ENCODE measurements around the gene ATXN7L1.
"Not testable (repeated sequence)": the region's sequence is repeated elsewhere in the genome, so short reads cannot be mapped to it uniquely, and the experiment has no call there.

The ATXN7L1 gene

DNA sequence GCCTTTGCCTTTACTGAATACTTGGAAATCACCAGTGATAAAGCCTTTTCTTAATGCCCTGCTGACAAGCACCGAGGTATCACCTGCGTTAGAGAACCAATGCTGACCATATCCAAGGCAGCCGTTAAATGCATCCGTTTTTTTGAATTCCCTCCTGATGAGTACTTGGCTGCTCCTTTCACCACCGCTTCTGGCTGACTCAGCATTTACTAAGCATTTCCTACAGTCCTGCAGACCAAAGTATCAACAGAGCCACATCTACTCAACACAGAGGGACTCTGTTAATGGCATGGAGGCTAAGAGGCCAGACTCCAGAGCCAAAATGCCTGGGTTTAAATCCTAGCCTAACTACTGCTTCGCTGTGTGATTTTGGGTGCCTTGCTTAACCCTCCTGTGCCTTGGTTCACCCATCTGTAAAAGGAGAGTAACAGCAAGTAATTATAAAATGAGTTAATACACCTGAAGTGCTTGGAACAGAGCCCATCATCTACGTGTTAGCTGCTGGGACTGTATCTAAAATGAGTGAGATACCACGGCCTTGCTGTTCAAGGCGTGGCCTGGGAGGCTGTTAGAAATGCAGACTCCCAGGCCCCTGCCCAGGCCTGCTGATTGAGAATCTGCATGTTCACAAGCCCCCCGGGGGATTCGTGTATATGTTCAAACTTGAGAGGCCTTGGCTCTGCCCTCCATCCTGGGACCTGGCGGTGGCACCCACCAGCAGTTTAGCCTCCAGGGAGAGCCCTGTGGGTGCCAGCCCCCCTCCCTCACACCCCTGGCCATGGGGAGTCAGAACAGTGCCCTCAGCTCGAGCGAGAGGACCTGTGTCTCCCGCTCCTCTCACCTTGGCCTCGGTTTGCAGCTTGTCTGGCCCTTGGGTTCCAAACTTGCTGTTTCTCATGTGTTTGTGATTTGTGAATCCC is 264.3 kb downstream of the ATXN7L1 start:
- peaks cover 30% of the 10 kb centered on the region for H3K36me3 ChIP-seq (ENCODE audit: control insufficient read depth, insufficient read depth, low read length)
- H3K4me3 ChIP-seq (ENCODE audit: low read depth, low read length), result no peak overlapping the region
- H3K4me1 ChIP-seq (ENCODE audit: control insufficient read depth, insufficient read depth, low read length), result no peaks in the 10 kb centered on the region
- H3K9me3 ChIP-seq (ENCODE audit: control insufficient read depth, insufficient read depth, low read length), result no peaks in the 10 kb centered on the region
- no peaks in the 10 kb centered on the region for H3K27me3 ChIP-seq (ENCODE audit: control insufficient read depth, insufficient read depth, low read length)
- no peak overlapping the region for H3K9ac ChIP-seq (ENCODE audit: low read depth, low read length)

DNA sequence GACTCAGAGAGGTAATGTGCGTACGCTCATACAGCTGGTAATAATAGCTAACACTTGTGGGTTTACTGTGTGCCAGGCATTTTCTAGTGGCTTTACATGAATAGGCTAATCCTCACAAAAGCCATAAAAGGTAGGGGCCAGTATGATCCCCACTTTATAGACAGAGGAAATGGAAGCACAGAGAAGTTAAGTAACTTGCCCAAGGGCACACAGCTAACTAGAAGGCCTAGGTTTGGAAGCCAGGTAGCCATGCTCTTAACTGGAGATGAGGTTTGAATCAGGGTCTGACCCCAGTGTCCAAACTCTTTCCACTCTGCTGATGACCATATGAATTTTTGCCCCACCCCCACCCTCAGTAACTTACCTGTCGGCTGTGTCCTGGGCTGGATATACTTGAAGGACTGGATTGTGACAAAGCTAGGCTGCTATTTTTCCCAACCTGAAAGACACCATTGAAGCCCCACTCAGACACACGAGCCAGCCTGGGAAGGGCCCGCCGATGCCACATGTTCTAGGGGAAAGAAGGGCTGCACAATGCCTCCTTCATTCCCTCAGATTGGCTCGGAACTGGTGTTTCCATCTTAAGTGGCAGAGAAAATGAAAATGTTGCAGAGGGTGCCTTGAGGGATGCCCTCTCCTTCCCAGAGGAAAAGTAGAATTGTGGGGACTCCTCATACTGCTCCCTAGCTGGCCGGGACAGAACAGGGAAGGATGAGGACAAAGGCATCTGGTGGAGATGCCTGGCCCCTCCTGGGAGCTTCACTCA is 266.1 kb downstream of the ATXN7L1 start:
- Histone ChIP-seq H3K9ac (ENCODE audit: low read depth, low read length) (no peak overlapping the region), H3K27me3 (ENCODE audit: control insufficient read depth, insufficient read depth, low read length) (no peaks in the 10 kb centered on the region), H3K9me3 (ENCODE audit: control insufficient read depth, insufficient read depth, low read length) (no peaks in the 10 kb centered on the region), H3K36me3 (ENCODE audit: control insufficient read depth, insufficient read depth, low read length) (peaks cover 19% of the 10 kb centered on the region), H3K4me1 (ENCODE audit: control insufficient read depth, insufficient read depth, low read length) (no peaks in the 10 kb centered on the region), H3K4me3 (ENCODE audit: low read depth, low read length) (no peak overlapping the region)

DNA sequence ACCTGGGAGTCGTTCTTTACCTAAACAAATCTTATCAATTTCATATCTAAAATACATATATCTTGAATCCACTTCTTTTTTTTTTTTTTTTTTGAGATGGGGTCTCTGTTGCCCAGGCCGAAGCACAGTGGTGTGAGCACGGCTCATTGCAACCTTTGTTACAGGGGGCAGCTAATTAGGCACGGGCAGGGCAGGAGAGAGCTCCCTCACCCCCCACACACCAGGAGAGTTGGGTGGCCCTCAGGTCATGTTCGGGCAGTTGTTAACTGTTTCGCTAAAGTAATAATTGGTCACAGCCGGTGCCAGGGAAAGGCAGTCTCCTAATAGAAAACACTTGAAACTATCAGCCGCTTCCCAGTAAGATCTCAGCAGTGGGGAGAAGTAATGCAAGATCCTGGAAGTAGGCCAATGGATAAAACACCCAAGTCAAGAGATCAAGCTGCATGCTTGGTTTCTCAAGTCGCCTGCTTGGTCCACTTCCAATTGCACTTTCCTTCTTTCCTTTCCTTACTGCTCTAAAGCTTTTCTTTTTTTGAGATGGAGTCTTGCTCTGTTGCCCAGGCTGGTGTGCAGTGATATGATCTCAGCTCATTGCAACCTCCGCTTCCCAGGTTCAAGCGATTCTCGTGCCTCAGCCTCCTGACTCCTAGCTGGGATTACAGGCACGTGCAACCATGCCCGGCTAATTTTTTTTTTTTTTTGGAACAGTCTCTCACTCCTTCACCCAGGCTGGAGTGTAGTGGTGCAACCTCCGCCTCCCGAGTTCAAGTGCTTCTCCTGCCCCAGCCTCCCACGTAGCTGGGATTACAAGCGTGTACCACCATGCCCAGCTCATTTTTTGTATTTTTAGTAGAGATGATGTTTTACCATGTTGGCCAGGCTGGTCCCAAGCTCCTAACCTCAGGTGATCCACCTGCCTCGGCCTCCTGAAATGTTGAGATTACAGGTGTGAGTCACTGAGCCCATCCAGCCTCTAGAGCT is 273.8 kb downstream of the ATXN7L1 start:
- H3K36me3 ChIP-seq (ENCODE audit: control insufficient read depth, insufficient read depth, low read length), result no peaks in the 10 kb centered on the region
- no peak overlapping the region for H3K9ac ChIP-seq (ENCODE audit: low read depth, low read length)
- H3K4me3 ChIP-seq (ENCODE audit: low read depth, low read length), result no peak overlapping the region
- H3K9me3 ChIP-seq (ENCODE audit: control insufficient read depth, insufficient read depth, low read length), result no peaks in the 10 kb centered on the region
- H3K4me1 ChIP-seq (ENCODE audit: control insufficient read depth, insufficient read depth, low read length), result peaks cover 8% of the 10 kb centered on the region
- H3K27me3 ChIP-seq (ENCODE audit: control insufficient read depth, insufficient read depth, low read length), result no peaks in the 10 kb centered on the region

DNA sequence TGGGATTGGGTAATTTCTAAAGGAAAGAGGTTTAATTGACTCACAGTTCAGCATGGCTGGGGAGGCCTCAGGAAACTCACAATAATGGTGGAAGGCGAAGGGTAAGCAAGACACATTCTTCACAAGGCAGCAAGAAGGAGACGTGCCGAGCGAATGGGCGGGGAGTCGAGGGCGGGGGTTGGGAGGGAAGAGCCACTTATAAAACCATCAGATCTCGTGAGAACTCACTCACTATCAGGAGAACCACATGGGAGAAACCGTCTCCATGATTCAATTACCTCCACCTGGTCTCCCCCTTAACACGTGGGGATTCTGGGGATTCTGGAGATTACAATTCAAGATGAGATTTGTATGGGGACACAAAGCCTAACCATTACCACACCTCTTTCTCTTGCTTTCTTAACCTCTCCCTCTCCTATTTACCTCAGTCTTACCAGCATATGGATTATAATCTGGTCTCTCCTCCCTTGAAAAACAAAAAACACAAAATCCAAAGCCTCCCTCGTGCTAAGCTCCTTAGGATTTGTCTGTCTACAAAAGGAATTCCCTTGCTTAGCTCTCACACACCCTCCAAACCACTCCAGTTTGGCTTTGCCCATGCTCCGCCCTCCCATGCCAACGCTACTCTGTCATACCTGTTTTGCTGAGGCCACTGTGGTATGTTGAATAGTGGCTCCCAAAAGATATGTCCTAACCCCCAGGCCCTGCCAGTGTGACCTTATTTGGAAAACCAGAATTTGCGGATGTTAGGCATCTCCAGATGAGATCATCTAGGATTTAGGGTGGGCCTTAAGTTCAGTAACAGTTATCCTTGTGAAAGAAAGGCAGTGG is 275.5 kb downstream of the ATXN7L1 start:
- H3K9me3 ChIP-seq (ENCODE audit: control insufficient read depth, insufficient read depth, low read length), result no peaks in the 10 kb centered on the region
- H3K36me3 ChIP-seq (ENCODE audit: control insufficient read depth, insufficient read depth, low read length), result no peaks in the 10 kb centered on the region
- H3K9ac ChIP-seq (ENCODE audit: low read depth, low read length), result no peak overlapping the region
- no peak overlapping the region for H3K4me3 ChIP-seq (ENCODE audit: low read depth, low read length)
- no peaks in the 10 kb centered on the region for H3K27me3 ChIP-seq (ENCODE audit: control insufficient read depth, insufficient read depth, low read length)
- peaks cover 11% of the 10 kb centered on the region for H3K4me1 ChIP-seq (ENCODE audit: control insufficient read depth, insufficient read depth, low read length)

DNA sequence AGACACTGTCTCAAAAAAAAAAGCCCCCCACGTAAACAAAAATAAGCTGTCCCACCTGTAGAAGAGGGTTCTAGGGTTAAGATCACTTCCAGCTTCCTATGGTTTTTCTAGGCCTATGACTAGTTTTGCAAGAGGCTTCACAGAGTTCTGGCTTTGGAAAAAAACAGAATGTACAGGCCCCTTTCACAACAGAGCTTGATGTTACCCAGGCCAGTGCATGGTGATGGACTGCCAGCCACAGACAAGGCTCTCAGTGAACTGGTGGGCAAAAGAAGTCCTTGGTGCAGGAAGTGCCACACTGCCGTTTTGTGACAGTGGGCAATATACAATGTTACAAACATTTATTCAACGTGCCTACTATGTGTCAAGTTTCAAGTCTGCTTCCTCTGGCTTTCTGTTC is 276.8 kb downstream of the ATXN7L1 start:
- Histone ChIP-seq H3K4me3 (ENCODE audit: low read depth, low read length) (no peak overlapping the region), H3K9ac (ENCODE audit: low read depth, low read length) (no peak overlapping the region), H3K36me3 (ENCODE audit: control insufficient read depth, insufficient read depth, low read length) (no peaks in the 10 kb centered on the region), H3K27me3 (ENCODE audit: control insufficient read depth, insufficient read depth, low read length) (no peaks in the 10 kb centered on the region), H3K4me1 (ENCODE audit: control insufficient read depth, insufficient read depth, low read length) (peaks cover 11% of the 10 kb centered on the region), H3K9me3 (ENCODE audit: control insufficient read depth, insufficient read depth, low read length) (no peaks in the 10 kb centered on the region)

DNA sequence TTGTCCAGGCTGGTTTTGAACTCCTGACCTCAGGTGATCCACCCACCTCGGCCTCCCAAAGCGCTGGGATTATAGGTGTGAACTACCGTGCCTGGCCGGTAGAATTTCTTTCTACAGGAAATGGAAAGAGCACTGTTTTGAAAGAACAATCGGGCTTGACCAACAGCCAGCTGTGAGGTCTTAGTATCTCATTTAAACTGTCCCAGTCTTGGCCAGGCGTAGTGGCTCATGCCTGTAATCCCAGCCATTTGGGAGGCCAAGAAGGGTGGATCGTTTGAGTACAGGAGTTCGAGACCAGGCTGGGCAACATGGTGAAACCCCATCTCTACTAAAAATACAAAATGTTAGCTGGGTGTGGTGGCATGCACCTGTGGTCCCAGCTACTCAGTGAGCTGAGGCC is 277.3 kb downstream of the ATXN7L1 start:
- not testable (repeated sequence) for H3K4me3 ChIP-seq (ENCODE audit: low read depth, low read length); H3K27me3 ChIP-seq (ENCODE audit: control insufficient read depth, insufficient read depth, low read length)
- H3K4me1 ChIP-seq (ENCODE audit: control insufficient read depth, insufficient read depth, low read length), result peaks cover 11% of the 10 kb centered on the region

DNA sequence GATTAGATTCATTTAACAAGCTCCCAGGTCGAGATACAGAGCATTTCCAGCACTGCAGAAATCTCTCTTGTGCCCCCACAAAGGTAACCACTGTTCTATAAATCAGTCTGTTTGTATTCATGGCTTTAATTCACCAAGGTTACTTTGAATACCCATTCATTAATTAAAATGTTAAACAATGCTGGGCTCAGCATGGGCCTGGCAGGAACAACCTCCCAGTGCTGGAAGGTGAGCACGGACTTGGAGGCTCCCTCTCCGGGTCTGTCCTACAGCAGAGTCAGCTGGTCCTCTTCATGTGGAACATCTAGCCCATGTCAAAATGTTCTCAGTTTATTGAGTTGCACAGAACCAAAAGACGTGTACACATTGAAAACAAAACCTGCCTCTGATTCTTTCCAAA is 279.5 kb downstream of the ATXN7L1 start:
- no peaks in the 10 kb centered on the region for H3K36me3 ChIP-seq (ENCODE audit: control insufficient read depth, insufficient read depth, low read length)
- no peaks in the 10 kb centered on the region for H3K9me3 ChIP-seq (ENCODE audit: control insufficient read depth, insufficient read depth, low read length)
- H3K4me3 ChIP-seq (ENCODE audit: low read depth, low read length), result no peak overlapping the region
- H3K9ac ChIP-seq (ENCODE audit: low read depth, low read length), result no peak overlapping the region
- H3K27me3 ChIP-seq (ENCODE audit: control insufficient read depth, insufficient read depth, low read length), result no peaks in the 10 kb centered on the region
- peaks cover 14% of the 10 kb centered on the region for H3K4me1 ChIP-seq (ENCODE audit: control insufficient read depth, insufficient read depth, low read length)

More for the DNA sequence above, 277.3 kb downstream of the ATXN7L1 start:
- H3K9ac ChIP-seq (ENCODE audit: low read depth, low read length); H3K36me3 ChIP-seq (ENCODE audit: control insufficient read depth, insufficient read depth, low read length); H3K9me3 ChIP-seq (ENCODE audit: control insufficient read depth, insufficient read depth, low read length): not testable (repeated sequence)

DNA sequence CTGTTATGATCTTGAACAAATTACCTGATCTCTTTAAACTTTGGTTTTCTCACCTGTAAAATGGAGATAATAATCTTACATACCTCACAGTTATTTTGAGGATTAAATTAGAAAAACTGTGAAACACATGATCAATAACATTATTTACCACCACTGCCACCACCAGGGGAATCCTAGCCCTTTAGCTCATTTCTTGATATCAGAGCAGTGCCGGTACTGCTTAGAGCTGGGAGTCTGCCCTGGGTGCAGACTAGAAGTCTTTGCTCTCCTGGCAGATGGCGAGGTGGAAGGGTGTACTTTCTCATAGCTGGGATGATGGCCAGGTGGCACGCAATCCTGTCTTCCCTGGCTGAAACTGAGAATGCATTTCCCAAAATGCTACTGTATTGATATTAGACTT is 282.4 kb downstream of the ATXN7L1 start:
- Histone ChIP-seq H3K36me3 (ENCODE audit: control insufficient read depth, insufficient read depth, low read length) (no peaks in the 10 kb centered on the region), H3K9ac (ENCODE audit: low read depth, low read length) (no peak overlapping the region), H3K4me3 (ENCODE audit: low read depth, low read length) (no peak overlapping the region), H3K4me1 (ENCODE audit: control insufficient read depth, insufficient read depth, low read length) (peaks cover 6% of the 10 kb centered on the region), H3K9me3 (ENCODE audit: control insufficient read depth, insufficient read depth, low read length) (no peaks in the 10 kb centered on the region), H3K27me3 (ENCODE audit: control insufficient read depth, insufficient read depth, low read length) (no peaks in the 10 kb centered on the region)

DNA sequence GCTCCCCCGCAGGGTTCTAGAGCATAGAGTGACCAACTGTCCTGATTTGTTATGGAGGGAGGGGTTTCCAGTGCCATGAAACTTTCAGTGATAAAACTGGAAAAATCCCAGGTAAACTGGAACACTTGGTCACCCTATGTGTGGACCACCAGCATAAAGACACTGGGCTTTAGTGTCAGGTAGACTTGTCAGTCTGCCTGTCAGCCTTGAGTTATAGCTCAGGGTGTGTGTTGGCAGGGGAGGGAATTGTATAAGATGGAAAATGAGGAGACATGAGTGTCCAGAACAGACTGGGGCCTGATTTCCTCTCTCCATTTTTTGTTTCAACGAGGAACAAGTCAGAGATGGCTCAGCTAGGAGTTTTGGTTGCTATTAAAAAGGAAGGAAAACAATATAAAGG is 284.9 kb downstream of the ATXN7L1 start:
- H3K4me1 ChIP-seq (ENCODE audit: control insufficient read depth, insufficient read depth, low read length), result peaks cover 3% of the 10 kb centered on the region
- no peaks in the 10 kb centered on the region for H3K36me3 ChIP-seq (ENCODE audit: control insufficient read depth, insufficient read depth, low read length)
- H3K9ac ChIP-seq (ENCODE audit: low read depth, low read length), result no peak overlapping the region
- H3K9me3 ChIP-seq (ENCODE audit: control insufficient read depth, insufficient read depth, low read length), result no peaks in the 10 kb centered on the region
- H3K27me3 ChIP-seq (ENCODE audit: control insufficient read depth, insufficient read depth, low read length), result no peaks in the 10 kb centered on the region
- no peak overlapping the region for H3K4me3 ChIP-seq (ENCODE audit: low read depth, low read length)

DNA sequence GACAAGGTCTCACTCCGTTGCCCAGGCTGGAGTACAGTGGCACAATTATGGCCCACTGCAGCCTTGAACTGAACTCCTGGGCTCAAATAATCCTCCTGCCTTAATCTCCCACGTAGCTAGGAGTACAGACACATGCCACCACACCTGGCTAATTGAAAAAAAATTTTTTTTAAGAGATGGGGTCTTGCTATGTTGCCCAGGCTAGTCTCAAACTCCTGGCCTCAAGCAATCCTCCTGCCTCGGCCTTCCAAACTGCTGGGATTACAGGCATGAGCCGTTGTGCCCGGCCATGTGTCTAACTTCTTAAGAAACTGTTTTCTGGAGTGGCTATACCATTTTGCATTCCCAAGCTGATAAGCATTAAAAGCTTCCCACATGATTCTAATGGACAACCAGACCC is 285.6 kb downstream of the ATXN7L1 start:
- H3K9me3 ChIP-seq (ENCODE audit: control insufficient read depth, insufficient read depth, low read length), result no peaks in the 10 kb centered on the region
- no peak overlapping the region for H3K9ac ChIP-seq (ENCODE audit: low read depth, low read length)
- H3K27me3 ChIP-seq (ENCODE audit: control insufficient read depth, insufficient read depth, low read length), result no peaks in the 10 kb centered on the region
- H3K4me1 ChIP-seq (ENCODE audit: control insufficient read depth, insufficient read depth, low read length), result peaks cover 2% of the 10 kb centered on the region
- no peaks in the 10 kb centered on the region for H3K36me3 ChIP-seq (ENCODE audit: control insufficient read depth, insufficient read depth, low read length)
- H3K4me3 ChIP-seq (ENCODE audit: low read depth, low read length), result no peak overlapping the region
